HepG2 (cell line): ENCODE data around the gene KCNIP3. TPM values are rescaled to one million over a fixed set of nuclear protein-coding genes. Genes with fewer than 3 reads are reported as not detected.

Experiments
- IRF2 ChIP-seq: IDR thresholded peaks from 2 replicates; pipeline ENCODE4 v1.6.1; 2018; ENCODE audit warnings: missing genetic modification reagents, missing compliant biosample characterization
- KAT7 ChIP-seq: IDR thresholded peaks from 2 replicates; pipeline ENCODE4 v1.6.1; 2018; ENCODE audit warnings: borderline replicate concordance, missing compliant biosample characterization
- KLF16 ChIP-seq, 2 experiments: sonication (generic) in 1 of 2; formaldehyde crosslinking in 1 of 2; IDR thresholded peaks; 2 replicates each; pipeline versions ENCODE4 v1.6.1 to v1.8.0; 2016 to 2023; ENCODE audit warnings: missing genetic modification reagents in 2 of 2, missing compliant biosample characterization in 1 of 2
- MEIS2 ChIP-seq: sonication (generic); formaldehyde crosslinking; IDR thresholded peaks from 2 replicates; pipeline ENCODE4 v1.9.0; 2021; ENCODE audit warnings: mild to moderate bottlenecking, missing genetic modification reagents
- RFX5 ChIP-seq: IDR thresholded peaks from 2 replicates; pipeline ENCODE4 v1.6.1; 2011; ENCODE audit warnings: low read depth, low read length, improper control_type of control experiment
- SYNCRIP ChIP-seq: fragments of 200-400 bp; formaldehyde crosslinking; IDR thresholded peaks from 2 replicates; pipeline ENCODE4 v1.6.1; 2018; ENCODE audit warnings: mild to moderate bottlenecking, low read depth, low read length; ENCODE audit not compliant: insufficient read depth
- TCF7 ChIP-seq: sonication (generic); IDR thresholded peaks from 2 replicates; pipeline ENCODE4 v1.6.1; 2016; ENCODE audit warnings: antibody characterized with exemption, low read depth
- ZNF282 ChIP-seq: fragments of 450-650 bp; IDR thresholded peaks from 2 replicates; pipeline ENCODE4 v1.6.1; 2018; ENCODE audit not compliant: partially characterized antibody
- ZNF350 ChIP-seq: sonication (generic); formaldehyde crosslinking; IDR thresholded peaks from 2 replicates; pipeline ENCODE4 v1.4.0; 2020; ENCODE audit warnings: mild to moderate bottlenecking, low read depth, missing genetic modification reagents, borderline replicate concordance
- ZNF589 ChIP-seq: sonication (generic); formaldehyde crosslinking; conservative IDR thresholded peaks from 2 replicates; pipeline ENCODE4 v1.8.0; 2022; ENCODE audit warnings: mild to moderate bottlenecking, moderate library complexity, missing genetic modification reagents
- ZNF746 ChIP-seq: sonication (generic); formaldehyde crosslinking; IDR thresholded peaks from 2 replicates; pipeline ENCODE4 v1.8.0; 2022; ENCODE audit warnings: mild to moderate bottlenecking, missing genetic modification reagents
- polyA plus RNA-seq, 8 experiments: library from polyadenylated mRNA; depleted of rRNA in 3 of 8; stranded (reverse) in 7 of 8; unstranded in 1 of 8; fragments of >200 nt; fragmentation: Illumina TruSeq in 4 of 8; extraction: Trizol in 4 of 8; gene quantifications; 2 replicates each; pipeline versions ENCODE4 v1.2.1 to v1.2.3, GENCODE V29; 2011 to 2016; ENCODE audit warnings: low read depth in 4 of 8, missing spikeins in 1 of 8, mixed read lengths in 1 of 8; ENCODE audit not compliant: insufficient read depth in 1 of 8
- total RNA-seq, 5 experiments: library from RNA; depleted of rRNA; stranded (reverse); fragments of >200 nt; fragmentation: Illumina TruSeq; extraction: Trizol; gene quantifications; 2 replicates each; pipeline ENCODE4 v1.2.3, GENCODE V29; 2016; ENCODE audit warnings: low read depth in 1 of 5
- TF ChIP-seq, protein P1 (sequence below): sonication (generic); formaldehyde crosslinking; IDR thresholded peaks from 2 replicates; pipeline ENCODE4 v1.9.0; 2022; ENCODE audit warnings: low read depth, missing genetic modification reagents
- TF ChIP-seq, protein P2 (sequence below): sonication (generic); formaldehyde crosslinking; IDR thresholded peaks from 2 replicates; pipeline ENCODE4 v1.5.1; 2020; ENCODE audit warnings: mild to moderate bottlenecking, missing genetic modification reagents, moderate library complexity
- TF ChIP-seq, protein P3 (sequence below): sonication (generic); formaldehyde crosslinking; IDR thresholded peaks from 2 replicates; pipeline ENCODE4 v1.8.0; 2023; ENCODE audit warnings: mild to moderate bottlenecking, missing genetic modification reagents
- TF ChIP-seq, protein P4 (sequence below): sonication (generic); formaldehyde crosslinking; IDR thresholded peaks from 2 replicates; pipeline ENCODE4 v1.4.0; 2020; ENCODE audit warnings: mild to moderate bottlenecking, missing genetic modification reagents
- TF ChIP-seq, protein P5 (sequence below): sonication (generic); formaldehyde crosslinking; IDR thresholded peaks from 2 replicates; pipeline ENCODE4 v1.4.0; 2020; ENCODE audit warnings: mild to moderate bottlenecking, missing genetic modification reagents
- TF ChIP-seq, protein P6 (sequence below), 2 experiments: IDR thresholded peaks; 2 replicates each; pipeline ENCODE4 v1.6.1; 2011 to 2012; ENCODE audit warnings: low read length in 2 of 2, borderline replicate concordance in 1 of 2, low read depth in 1 of 2, mild to moderate bottlenecking in 1 of 2, moderate library complexity in 1 of 2

KCNIP3 gene
- total and polyA plus RNA-seq, 2 of the 13 experiments (the other 11 are each of a cell fraction or from before 2014, with no cell fraction given) = not detected

DNA sequence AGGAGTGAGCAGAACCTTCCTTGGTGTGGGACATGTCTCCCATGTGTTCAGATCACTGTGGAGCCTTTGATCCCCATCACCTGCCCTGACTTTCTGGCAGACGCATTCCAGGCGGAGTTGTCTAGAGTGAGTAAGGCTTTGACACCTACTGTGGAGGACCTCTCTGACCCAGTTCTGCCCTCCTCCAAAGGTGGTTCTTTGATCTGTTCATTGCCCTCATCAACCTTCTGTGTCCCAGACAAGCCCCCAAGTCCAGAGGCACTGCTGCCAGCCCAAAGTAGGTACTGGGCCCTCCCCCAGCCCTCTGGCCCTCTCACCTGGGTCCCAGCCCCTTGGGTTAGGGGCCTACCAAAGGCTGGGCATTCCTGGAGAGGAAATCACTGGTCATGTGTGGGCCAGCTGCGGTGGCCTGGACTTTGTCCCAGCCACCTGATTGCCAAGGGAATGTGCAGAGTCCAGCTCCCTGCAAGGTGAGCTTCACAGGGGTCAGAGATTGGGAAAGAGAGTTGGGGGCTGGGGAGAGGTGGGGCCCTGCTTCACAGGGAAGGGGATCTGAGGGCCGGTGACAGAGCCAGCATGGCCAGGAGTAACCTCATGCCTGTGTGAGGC lies 93.2 kb downstream of the KCNIP3 start (continued):
- TF ChIP-seq, protein P1, sequence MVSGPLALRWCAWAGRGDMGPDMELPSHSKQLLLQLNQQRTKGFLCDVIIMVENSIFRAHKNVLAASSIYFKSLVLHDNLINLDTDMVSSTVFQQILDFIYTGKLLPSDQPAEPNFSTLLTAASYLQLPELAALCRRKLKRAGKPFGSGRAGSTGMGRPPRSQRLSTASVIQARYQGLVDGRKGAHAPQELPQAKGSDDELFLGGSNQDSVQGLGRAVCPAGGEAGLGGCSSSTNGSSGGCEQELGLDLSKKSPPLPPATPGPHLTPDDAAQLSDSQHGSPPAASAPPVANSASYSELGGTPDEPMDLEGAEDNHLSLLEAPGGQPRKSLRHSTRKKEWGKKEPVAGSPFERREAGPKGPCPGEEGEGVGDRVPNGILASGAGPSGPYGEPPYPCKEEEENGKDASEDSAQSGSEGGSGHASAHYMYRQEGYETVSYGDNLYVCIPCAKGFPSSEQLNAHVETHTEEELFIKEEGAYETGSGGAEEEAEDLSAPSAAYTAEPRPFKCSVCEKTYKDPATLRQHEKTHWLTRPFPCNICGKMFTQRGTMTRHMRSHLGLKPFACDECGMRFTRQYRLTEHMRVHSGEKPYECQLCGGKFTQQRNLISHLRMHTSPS = peak; percentile 65; the same call in 1 of the 2 replicates
- TF ChIP-seq, protein P2, sequence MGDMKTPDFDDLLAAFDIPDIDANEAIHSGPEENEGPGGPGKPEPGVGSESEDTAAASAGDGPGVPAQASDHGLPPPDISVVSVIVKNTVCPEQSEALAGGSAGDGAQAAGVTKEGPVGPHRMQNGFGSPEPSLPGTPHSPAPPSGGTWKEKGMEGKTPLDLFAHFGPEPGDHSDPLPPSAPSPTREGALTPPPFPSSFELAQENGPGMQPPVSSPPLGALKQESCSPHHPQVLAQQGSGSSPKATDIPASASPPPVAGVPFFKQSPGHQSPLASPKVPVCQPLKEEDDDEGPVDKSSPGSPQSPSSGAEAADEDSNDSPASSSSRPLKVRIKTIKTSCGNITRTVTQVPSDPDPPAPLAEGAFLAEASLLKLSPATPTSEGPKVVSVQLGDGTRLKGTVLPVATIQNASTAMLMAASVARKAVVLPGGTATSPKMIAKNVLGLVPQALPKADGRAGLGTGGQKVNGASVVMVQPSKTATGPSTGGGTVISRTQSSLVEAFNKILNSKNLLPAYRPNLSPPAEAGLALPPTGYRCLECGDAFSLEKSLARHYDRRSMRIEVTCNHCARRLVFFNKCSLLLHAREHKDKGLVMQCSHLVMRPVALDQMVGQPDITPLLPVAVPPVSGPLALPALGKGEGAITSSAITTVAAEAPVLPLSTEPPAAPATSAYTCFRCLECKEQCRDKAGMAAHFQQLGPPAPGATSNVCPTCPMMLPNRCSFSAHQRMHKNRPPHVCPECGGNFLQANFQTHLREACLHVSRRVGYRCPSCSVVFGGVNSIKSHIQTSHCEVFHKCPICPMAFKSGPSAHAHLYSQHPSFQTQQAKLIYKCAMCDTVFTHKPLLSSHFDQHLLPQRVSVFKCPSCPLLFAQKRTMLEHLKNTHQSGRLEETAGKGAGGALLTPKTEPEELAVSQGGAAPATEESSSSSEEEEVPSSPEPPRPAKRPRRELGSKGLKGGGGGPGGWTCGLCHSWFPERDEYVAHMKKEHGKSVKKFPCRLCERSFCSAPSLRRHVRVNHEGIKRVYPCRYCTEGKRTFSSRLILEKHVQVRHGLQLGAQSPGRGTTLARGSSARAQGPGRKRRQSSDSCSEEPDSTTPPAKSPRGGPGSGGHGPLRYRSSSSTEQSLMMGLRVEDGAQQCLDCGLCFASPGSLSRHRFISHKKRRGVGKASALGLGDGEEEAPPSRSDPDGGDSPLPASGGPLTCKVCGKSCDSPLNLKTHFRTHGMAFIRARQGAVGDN (CRISPR knock-in tag) = peak; percentile 80
- TF ChIP-seq TCF7 (peak; percentile 44), SYNCRIP (no peak), KAT7 (CRISPR knock-in tag) (0 out of 2 replicates have a peak, but pooled peaks have one; percentile 40), ZNF282 (no peak), MEIS2 (CRISPR knock-in tag) (peak; percentile 60; the same call in 1 of the 2 replicates), ZNF350 (CRISPR knock-in tag) (peak; percentile 85; the same call in 1 of the 2 replicates), RFX5 (no peak), ZNF746 (CRISPR knock-in tag) (peak; percentile 85), IRF2 (CRISPR knock-in tag) (peak; percentile 35; the same call in 1 of the 2 replicates), KLF16 (CRISPR knock-in tag; IDR thresholded peaks at IDR 0.05) (peak in 1 of 2 experiments; percentile 80; a peak in 2 of 4 replicates), ZNF589 (CRISPR knock-in tag) (no peak)
- TF ChIP-seq, protein P3, sequence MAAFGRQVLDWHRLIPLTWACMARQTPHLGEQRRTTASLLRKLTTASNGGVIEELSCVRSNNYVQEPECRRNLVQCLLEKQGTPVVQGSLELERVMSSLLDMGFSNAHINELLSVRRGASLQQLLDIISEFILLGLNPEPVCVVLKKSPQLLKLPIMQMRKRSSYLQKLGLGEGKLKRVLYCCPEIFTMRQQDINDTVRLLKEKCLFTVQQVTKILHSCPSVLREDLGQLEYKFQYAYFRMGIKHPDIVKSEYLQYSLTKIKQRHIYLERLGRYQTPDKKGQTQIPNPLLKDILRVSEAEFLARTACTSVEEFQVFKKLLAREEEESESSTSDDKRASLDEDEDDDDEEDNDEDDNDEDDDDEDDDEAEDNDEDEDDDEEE = no peak
- TF ChIP-seq, protein P4, sequence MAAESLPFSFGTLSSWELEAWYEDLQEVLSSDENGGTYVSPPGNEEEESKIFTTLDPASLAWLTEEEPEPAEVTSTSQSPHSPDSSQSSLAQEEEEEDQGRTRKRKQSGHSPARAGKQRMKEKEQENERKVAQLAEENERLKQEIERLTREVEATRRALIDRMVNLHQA (CRISPR knock-in tag) = no peak
- TF ChIP-seq, protein P5, sequence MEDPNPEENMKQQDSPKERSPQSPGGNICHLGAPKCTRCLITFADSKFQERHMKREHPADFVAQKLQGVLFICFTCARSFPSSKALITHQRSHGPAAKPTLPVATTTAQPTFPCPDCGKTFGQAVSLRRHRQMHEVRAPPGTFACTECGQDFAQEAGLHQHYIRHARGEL = no peak
- TF ChIP-seq, protein P6, sequence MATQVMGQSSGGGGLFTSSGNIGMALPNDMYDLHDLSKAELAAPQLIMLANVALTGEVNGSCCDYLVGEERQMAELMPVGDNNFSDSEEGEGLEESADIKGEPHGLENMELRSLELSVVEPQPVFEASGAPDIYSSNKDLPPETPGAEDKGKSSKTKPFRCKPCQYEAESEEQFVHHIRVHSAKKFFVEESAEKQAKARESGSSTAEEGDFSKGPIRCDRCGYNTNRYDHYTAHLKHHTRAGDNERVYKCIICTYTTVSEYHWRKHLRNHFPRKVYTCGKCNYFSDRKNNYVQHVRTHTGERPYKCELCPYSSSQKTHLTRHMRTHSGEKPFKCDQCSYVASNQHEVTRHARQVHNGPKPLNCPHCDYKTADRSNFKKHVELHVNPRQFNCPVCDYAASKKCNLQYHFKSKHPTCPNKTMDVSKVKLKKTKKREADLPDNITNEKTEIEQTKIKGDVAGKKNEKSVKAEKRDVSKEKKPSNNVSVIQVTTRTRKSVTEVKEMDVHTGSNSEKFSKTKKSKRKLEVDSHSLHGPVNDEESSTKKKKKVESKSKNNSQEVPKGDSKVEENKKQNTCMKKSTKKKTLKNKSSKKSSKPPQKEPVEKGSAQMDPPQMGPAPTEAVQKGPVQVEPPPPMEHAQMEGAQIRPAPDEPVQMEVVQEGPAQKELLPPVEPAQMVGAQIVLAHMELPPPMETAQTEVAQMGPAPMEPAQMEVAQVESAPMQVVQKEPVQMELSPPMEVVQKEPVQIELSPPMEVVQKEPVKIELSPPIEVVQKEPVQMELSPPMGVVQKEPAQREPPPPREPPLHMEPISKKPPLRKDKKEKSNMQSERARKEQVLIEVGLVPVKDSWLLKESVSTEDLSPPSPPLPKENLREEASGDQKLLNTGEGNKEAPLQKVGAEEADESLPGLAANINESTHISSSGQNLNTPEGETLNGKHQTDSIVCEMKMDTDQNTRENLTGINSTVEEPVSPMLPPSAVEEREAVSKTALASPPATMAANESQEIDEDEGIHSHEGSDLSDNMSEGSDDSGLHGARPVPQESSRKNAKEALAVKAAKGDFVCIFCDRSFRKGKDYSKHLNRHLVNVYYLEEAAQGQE (IDR thresholded peaks at IDR 0.05; ENCODE audit: borderline replicate concordance in 1 of 2, low read depth in 1 of 2, low read length in 2 of 2) = peak in 1 of 2 experiments; percentile 42; a peak in 1 of 4 replicates
